Measurements from ENCODE around the gene MRPL20.
"Not testable (repeated sequence)": the region's sequence is repeated elsewhere in the genome, so short reads cannot be mapped to it uniquely, and the experiment has no call there.

MRPL20 gene

GRCh38 chr1:1403653-1404052 is 3.4 kb downstream of the MRPL20 start:
- no peak for DNase-seq

- not testable (repeated sequence) for DNase-seq
Measured at GRCh38 chr1:1402901-1403392, 4.1 kb downstream of the MRPL20 start.

- DNase-seq, result no peak
Measured at GRCh38 chr1:1402072-1402900, 4.8 kb downstream of the MRPL20 start.

- DNase-seq, result no peak
Measured at GRCh38 chr1:1401457-1402010, 5.6 kb downstream of the MRPL20 start.

- no peak for DNase-seq
Measured at GRCh38 chr1:1400576-1401456, 6.3 kb downstream of the MRPL20 start.

GRCh38 chr1:1399872-1400575 is 7.1 kb downstream of the MRPL20 start:
- no peak for DNase-seq

- peak; percentile 99 for DNase-seq
Measured at GRCh38 chr1:1399187-1399871, 7.8 kb downstream of the MRPL20 start, which contains the start of gene CCNL2. Gene CCNL2, minus strand, starts transcription at chr1:1399335. Its CDS starts 29 bp downstream, at chr1:1399306.

- no peak for DNase-seq
Measured at GRCh38 chr1:1398677-1399186, 8.4 kb downstream of the MRPL20 start.

GRCh38 chr1:1397839-1398523 is 9.1 kb downstream of the MRPL20 start:
- DNase-seq, result no peak

- DNase-seq, result no peak
Measured at GRCh38 chr1:1395166-1395565, 11.9 kb downstream of the MRPL20 start.

GRCh38 chr1:1394116-1394515 is 13.0 kb downstream of the MRPL20 start:
- no peak for DNase-seq

- no peak for DNase-seq
Measured at GRCh38 chr1:1393428-1393827, 13.7 kb downstream of the MRPL20 start.

- no peak for DNase-seq
Measured at GRCh38 chr1:1393014-1393413, 14.1 kb downstream of the MRPL20 start.

GRCh38 chr1:1391225-1391624 is 15.9 kb downstream of the MRPL20 start:
- no peak for DNase-seq

- DNase-seq, result no peak
Measured at GRCh38 chr1:1390675-1391074, 16.4 kb downstream of the MRPL20 start.

GRCh38 chr1:1388078-1388472 is 19.0 kb downstream of the MRPL20 start:
- no peak for DNase-seq

- DNase-seq, result no peak
Measured at GRCh38 chr1:1387098-1388077, 19.7 kb downstream of the MRPL20 start.

GRCh38 chr1:1385931-1386330 is 21.2 kb downstream of the MRPL20 start:
- no peak for DNase-seq

GRCh38 chr1:1385339-1385738 is 21.8 kb downstream of the MRPL20 start:
- DNase-seq, result not testable (repeated sequence)

GRCh38 chr1:1381294-1381693 is 25.8 kb downstream of the MRPL20 start:
- no peak for DNase-seq
